Right hindlimb (tissue), 1 donor: ENCODE data around the gene MTHFSD.

ENCODE experiments used
- DNase-seq: peaks from one replicate; pipeline ENCODE4 v3.0.0-alpha.2; 2018

MTHFSD gene

DNA sequence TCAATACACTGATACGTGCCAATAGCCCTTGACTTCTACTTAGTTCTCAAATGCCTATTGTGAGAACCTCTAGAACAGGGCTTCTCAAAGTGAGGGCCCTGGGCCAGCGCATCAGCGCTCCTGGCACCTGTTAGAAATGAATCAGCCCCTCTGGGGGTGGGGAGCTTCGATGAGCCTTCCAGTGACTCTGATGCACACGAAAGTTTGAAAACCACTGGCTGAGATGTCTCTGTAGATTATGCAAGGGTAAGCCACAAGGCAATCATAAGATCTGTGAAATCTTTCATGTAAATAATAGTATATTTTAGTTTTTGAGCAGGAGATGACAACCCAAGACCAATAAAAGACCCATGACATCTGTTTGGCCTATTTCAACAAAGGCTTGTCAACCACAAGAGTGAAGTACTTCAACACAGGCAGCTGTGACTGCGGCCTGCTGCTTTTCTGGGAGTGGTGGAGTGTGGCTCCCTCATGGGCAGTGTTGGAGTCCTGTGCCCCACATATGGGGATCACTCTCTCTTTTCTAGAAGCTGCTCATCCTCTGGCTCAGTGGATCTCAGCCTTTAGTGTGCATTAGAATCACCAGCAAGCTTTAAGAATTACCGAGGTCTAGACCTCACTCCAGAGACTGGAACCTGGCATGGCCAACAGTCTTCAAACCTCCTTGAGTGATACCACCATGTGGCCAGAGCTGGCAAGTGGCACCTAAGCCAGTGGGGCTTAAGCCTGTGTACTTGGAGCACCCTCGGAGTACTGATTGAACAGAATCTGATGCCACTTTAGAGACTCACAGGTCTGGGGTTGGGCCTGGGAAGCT, 5.8 kb downstream of the MTHFSD start:
- DNase-seq, result no peak

DNA sequence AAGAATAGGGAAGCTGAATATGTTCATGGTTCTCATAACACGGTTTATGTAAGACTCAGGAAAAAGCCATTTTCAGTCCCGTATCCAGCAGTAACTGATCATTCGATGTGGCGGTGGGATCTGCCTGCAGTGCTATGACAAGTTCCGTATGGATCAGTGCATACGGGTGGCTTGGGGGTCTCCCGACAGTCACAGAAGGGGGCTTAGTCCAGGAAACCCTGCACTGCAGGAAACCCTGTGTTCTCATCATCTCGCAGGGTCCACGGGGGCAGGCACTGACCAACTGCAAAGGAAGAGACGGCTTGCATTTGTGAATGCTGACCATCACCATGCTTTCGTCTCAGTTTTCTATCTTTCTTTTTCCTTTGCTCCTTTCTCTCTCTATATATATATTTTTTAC, 7.7 kb downstream of the MTHFSD start:
- DNase-seq, result no peak

GRCh38 chr16:86546638-86547013, 8.4 kb downstream of the MTHFSD start:
- DNase-seq, result no peak

DNA sequence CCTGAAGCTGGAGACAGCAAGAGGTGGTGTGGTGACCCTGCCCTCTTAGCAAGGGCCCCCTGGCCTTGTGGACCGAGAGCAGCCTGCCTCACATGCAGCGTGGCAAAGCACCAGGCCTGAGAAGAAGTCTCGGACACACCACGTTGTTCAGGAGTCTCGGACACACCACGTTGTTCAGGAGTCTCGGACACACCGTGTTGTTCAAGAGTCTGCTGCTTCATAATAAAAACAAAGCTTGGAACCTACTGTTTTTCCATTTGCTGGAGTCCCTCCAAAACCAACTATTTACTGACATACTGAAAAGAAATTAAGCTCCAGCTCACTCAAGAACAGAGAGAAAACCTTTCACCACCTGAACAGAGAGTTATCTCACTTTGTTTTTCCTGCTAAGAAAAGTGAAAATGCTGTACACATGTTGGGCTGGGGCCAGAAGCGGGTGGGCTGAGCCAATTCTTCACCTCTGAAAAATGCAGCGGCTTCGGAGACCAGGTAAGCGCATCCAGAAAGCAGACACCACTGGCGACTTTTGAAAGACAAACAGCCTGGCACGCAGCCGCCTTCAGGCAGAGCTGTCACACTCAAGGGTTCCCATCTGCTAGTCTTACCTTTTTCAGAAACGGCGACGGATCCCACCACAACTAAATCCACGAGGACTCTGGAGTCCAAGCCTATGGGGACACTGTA, 8.9 kb downstream of the MTHFSD start:
- DNase-seq, result no peak

- DNase-seq, result no peak
Measured at GRCh38 chr16:86545481-86545880, 9.6 kb downstream of the MTHFSD start.

DNA sequence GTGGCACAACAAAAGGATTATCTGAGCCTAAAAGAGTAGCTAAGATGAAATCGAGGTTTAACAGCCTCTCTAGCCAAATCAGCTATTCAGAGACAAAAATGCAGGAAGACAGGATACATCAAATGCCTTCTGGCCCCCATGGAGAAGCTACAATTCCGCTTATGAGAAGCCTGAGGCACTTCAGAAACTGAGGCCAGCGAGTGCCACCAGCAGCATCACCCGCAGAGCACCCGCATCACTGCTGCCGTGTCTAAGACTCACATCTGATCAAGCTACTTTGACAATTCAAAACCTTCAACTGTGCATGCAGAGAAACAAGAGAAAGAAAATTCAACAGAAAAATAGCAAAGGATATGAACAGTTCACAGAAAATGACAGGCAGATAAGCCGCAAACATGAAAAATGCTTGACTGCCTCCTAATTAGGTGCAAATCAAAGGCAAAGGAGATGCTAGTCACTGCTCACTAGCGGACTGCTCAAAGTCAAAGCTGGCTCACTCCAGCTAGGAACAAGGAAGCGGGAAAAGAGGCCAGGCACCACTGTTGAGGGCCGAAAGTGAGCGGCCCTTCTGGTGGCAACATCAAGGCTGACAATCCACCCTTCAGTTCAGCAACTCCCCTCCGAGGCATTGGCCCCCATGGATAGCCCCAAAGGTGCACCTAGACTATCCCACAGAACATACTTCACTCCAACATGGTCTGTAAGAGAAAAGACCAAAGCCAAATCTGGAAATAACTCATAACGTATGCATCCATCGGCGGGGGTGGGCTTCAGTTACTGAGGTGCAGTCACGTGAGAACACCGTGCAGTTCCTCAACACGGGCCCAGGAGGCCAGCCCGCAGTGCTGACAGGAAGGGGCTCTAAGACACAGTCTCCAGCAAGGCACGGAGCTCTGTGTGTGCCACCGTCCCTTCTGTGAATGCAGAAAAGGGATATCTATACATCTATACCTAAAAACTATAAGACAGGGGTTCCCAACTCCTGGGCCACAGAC, 12.0 kb downstream of the MTHFSD start:
- DNase-seq, result no peak

GRCh38 chr16:86541560-86541959, 13.5 kb downstream of the MTHFSD start:
- no peak for DNase-seq

GRCh38 chr16:86540894-86541293, 14.1 kb downstream of the MTHFSD start:
- DNase-seq, result no peak

- no peak for DNase-seq
Measured at GRCh38 chr16:86538196-86538780, 16.7 kb downstream of the MTHFSD start.

- DNase-seq, result no peak
Measured at GRCh38 chr16:86537486-86537885, 17.5 kb downstream of the MTHFSD start.

GRCh38 chr16:86536621-86537020, 18.4 kb downstream of the MTHFSD start:
- DNase-seq, result no peak

DNA sequence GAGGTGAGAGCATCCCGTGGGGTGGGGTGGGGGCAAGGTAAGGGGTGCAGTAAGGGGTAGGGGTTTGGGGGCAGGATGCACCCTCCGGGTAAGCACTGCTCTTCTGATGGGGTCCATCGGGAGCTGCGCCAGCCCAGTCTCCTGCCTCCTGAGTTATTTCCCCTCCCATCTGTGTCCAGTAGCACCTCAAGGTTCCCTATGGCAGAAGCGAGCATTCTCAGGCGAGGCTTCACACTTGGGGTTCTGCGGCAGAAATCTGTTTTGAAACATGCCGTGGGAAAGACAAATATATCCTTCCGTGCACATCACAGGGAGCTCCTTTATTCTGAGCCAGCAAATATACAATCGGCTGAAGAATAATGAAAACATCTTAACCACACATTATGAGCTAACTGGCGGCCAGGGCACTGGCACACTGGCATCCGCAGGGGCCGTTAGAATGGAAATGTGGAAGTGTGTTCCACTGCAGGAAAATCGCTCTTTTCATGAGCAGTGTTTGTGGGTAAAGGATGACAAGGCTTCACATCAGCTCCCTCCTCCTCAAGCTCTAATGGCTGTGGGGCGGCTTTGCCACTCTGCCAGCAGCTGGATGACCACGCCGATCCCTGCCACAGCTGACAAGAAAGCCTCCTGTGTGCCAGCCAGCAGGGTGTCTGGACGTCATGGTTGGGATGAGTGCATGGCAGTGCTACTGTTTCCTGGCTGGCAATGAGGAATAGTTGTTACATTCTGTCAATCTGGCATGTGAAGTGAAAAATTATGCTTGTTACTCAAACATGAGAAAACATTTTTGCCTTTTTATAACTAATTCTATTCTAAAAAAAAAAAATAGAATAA, 20.0 kb downstream of the MTHFSD start:
- no peak for DNase-seq

- DNase-seq, result no peak
Measured at GRCh38 chr16:86533767-86534351, 21.2 kb downstream of the MTHFSD start.

DNA sequence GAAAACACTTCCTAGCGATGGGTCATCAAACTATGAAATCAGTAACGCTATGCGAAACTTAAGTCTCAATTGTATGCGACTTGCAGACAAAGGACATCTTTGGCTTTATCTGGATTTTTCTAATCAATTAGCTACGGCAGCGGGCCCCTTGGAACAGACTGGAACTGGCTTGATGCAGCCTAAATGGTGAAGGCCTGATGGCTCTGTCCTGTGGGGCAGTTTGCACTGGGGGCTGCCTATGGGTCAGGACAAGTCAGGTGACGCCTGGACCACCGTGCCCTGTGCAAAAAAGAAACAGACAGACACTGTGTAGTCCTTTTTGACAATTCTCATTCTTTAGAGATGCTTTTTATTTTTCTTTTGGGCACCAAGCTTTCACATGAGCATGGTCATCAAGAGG, 22.0 kb downstream of the MTHFSD start:
- DNase-seq, result no peak

DNA sequence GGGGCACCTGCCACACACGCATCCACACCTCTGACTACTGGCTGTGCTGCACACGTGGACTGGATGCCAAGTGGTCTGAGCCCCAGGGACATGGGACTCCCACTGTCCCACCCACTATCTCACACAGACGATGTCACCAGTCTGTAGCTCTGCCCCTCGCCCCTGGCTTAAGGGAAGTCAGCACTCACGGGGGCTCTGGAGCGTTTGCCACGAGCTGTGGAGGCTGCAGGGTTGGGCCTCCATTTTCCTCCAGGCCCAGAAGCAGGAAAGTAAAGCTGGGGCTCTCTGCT, 22.6 kb downstream of the MTHFSD start:
- no peak for DNase-seq

DNA sequence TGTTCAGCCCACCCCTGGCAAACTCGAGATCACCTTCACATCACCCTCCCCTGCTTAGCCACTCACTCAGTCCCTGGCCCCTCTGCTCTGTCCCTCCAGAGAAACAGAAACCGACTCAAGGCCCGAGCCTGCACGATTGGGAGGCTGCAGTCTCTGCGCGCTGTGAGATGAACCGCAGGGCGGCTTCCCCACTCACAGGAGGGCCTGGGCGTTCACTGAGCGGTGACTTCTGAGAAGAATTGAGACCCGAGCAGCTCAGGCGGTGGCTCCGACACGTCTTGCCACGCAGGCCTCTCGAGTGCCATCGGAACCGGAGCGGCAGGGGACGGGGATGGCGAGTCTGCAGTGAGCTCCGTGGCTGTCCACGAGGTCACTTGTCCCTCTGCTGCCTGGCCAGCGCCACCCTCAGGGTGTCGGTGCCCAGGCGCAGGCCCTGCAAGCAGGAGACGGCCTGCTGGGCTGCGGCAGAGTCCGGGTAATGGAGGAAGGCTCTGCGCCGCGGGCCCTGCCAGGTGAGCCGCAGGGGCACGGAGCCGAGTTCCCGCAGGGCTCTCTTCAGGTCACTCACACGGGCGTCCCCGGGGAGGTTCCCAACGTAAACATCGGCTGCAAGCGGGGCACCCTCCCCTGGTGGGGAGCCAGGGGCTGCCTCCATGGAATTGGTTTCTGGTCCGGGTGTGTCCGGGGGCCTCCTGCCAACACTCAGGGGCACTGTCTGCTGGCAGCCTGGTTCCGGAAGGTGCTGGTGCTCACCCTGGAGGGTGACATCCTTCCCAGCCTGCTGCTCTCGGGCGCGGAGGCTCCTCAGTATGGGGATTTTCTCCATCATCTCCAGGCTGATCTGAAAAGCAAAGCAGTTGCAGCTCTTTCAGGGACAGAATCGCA, 23.2 kb downstream of the MTHFSD start:
- peak; percentile 19 for DNase-seq

DNA sequence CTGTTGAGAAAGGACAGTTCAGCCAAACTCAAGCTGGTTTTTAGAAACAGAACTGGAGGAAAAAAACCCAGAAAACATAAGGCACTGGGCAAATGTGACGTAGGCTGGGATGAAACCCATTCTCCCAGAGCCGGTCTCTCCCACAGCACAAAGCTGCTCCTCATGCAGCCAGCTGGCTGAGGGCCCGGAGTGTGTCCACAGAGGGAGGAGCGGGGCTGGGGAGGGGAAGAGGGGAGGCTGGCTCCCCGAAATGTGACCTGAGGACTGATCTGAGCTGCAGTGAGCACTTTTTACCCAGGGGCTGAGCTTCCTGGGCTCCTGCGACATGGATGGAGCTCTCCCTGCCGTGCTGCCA, 23.9 kb downstream of the MTHFSD start:
- DNase-seq, result peak; percentile 88

GRCh38 chr16:86530251-86531190, 24.5 kb downstream of the MTHFSD start:
- no peak for DNase-seq

DNA sequence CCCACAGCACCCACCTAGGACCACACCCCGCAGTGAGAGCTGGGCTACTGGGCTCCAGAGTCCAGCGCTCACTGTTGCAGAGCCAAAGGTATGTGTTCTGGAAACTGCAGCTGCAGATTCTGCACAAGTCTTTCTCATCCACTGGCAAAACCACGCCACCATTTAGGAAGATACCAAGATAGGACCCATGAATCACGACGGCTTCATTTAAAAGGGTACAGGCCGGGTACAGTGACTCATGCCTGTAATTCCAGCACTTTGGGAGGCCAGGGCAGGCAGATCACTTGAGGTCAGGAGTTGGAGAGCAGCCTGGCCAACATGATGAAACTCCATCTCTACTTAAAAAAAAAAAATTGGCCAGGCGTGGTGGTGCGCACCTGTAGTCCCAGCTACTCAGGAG, 25.9 kb downstream of the MTHFSD start:
- DNase-seq, result no peak
